GM12873 (cell line): ENCODE results near the gene NR2C2AP.

ENCODE experiments used
- CTCF ChIP-seq: IDR thresholded peaks from 2 replicates; pipeline ENCODE4 v1.5.1; 2012; ENCODE audit warnings: low read depth, mild to moderate bottlenecking, moderate library complexity, low read length, control low read depth; ENCODE audit not compliant: insufficient read depth; ENCODE audit errors: missing control alignments

NR2C2AP gene

DNA sequence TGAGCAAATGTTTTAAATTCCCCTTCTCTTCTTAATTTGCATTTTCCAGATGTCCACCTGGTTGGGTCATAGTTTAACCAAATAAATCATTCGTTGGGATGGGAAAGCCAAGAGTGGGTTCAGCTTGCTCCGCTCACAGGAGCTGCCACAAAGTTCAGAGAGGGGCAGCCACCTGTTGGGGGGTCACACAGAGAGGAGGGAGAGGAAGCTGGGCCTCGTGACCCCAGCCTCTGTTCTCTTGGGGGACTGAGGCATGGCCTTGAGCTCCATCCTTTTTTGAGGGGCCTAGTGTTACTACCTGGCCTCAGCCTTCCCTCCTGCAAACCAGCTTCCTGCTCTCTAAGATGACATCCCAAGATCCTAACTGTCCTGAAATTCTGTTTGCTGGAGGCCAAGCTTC is 35.6 kb downstream of the NR2C2AP start:
- no peak for TF ChIP-seq CTCF

DNA sequence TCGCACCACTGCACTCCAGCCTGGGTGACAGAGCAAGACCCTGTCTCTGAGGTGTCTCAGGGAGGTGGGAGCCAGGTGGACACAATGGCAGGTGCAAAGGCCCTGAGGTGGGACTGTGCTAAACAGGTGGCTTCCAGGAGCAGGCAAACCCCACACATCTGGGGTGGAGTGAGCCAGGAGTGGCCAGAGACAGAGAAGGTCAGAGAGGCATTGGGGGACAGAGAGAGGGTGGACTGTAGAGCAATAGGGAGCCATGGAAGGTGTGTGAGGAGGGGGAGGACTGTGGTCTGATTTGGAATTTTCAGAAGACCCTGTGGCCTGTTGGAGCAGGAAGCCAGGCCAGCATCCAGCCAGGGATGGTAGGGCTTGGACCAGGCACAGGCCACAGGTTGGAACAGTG is 37.8 kb downstream of the NR2C2AP start:
- no peak for TF ChIP-seq CTCF

- no peak for TF ChIP-seq CTCF
These were observed 40.7 kb downstream of the NR2C2AP start for GRCh38 chr19:19162495-19162894.

DNA sequence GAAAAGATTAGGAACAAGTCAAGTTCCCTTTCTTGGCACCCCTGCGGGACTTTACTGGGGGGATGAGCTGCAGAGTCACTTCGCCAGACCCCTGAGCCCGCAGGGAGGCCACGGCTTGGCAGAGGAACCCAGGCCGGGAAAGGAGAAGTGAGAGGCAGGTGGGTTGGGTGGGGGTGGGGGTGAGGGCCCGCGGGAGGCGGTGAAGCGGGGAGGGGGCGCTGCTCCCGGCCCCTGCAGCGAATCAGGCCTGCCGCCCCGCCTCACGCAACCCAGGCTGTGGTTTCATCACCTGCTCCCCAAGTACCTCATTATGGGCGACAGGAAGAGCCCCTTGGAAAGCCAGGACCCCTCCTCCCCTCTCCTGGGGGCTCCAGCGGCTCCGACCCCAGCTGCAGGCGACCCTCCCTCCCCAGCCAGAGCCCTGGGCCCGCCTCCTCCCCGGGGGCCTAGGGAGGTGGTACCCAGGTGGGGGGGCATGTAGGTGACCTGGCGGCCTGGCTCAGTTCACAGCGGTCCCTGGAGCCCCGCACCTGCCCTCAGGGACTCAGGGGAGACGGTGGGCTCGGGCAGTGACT is 42.7 kb downstream of the NR2C2AP start:
- no peak for TF ChIP-seq CTCF

DNA sequence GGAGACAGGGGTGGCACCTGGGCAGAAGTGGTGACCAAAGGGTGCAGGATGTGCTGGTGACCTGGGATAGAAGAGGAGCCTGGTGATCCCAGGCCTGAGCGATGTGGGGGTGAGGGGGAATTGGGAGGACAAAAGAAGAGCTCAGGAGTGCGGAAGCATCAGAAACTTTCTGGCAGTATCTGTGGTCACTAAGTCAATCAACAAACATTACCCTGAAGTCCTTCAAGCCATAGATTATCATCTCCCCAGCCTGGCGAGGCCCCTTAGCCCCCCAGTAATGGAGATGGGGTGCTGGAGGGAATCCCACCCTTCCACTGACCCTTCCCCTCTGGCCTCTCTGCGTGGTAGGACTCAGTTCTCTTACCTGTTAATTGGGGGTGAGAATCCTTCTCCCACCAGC is 43.7 kb downstream of the NR2C2AP start:
- no peak for TF ChIP-seq CTCF

GRCh38 chr19:19157808-19158207 is 45.4 kb downstream of the NR2C2AP start:
- no peak for TF ChIP-seq CTCF

GRCh38 chr19:19155495-19156219 is 47.6 kb downstream of the NR2C2AP start:
- no peak for TF ChIP-seq CTCF
